Measurements from ENCODE around the gene LONP2.
"Not testable (repeated sequence)": the region's sequence is repeated elsewhere in the genome, so short reads cannot be mapped to it uniquely, and the experiment has no call there.

The LONP2 gene

GRCh38 chr16:48287239-48287638, 43.1 kb downstream of the LONP2 start:
- no peak for DNase-seq (ENCODE audit: low read depth, low spot score)

GRCh38 chr16:48291303-48291702, 47.2 kb downstream of the LONP2 start:
- DNase-seq (ENCODE audit: low read depth, low spot score), result no peak

- no peak for DNase-seq (ENCODE audit: low read depth, low spot score)
These were observed 47.7 kb downstream of the LONP2 start for GRCh38 chr16:48291754-48292153.

- no peak for DNase-seq (ENCODE audit: low read depth, low spot score)
These were observed 48.4 kb downstream of the LONP2 start for GRCh38 chr16:48292452-48292851.

GRCh38 chr16:48294724-48295123, 50.6 kb downstream of the LONP2 start:
- no peak for DNase-seq (ENCODE audit: low read depth, low spot score)

- no peak for DNase-seq (ENCODE audit: low read depth, low spot score)
These were observed 51.6 kb downstream of the LONP2 start for GRCh38 chr16:48295488-48296281.

GRCh38 chr16:48299471-48299870, 55.4 kb downstream of the LONP2 start:
- DNase-seq (ENCODE audit: low read depth, low spot score), result no peak

GRCh38 chr16:48300391-48300856, 56.3 kb downstream of the LONP2 start:
- DNase-seq (ENCODE audit: low read depth, low spot score), result no peak

- DNase-seq (ENCODE audit: low read depth, low spot score), result no peak
These were observed 64.4 kb downstream of the LONP2 start for GRCh38 chr16:48308535-48308934.

GRCh38 chr16:48310908-48311641, 67.0 kb downstream of the LONP2 start:
- DNase-seq (ENCODE audit: low read depth, low spot score), result no peak

GRCh38 chr16:48313905-48314304, 69.8 kb downstream of the LONP2 start:
- not testable (repeated sequence) for DNase-seq (ENCODE audit: low read depth, low spot score)

GRCh38 chr16:48317026-48317425, 72.9 kb downstream of the LONP2 start:
- DNase-seq (ENCODE audit: low read depth, low spot score), result no peak

- no peak for DNase-seq (ENCODE audit: low read depth, low spot score)
These were observed 73.7 kb downstream of the LONP2 start for GRCh38 chr16:48317614-48318315.

- peak; percentile 25 for DNase-seq (ENCODE audit: low read depth, low spot score)
These were observed 74.5 kb downstream of the LONP2 start for GRCh38 chr16:48318630-48319029.

- no peak for DNase-seq (ENCODE audit: low read depth, low spot score)
These were observed 77.4 kb downstream of the LONP2 start for GRCh38 chr16:48321317-48322036.

- DNase-seq (ENCODE audit: low read depth, low spot score), result no peak
These were observed 80.0 kb downstream of the LONP2 start for GRCh38 chr16:48323783-48324775.

GRCh38 chr16:48326915-48327314, 82.8 kb downstream of the LONP2 start:
- DNase-seq (ENCODE audit: low read depth, low spot score), result no peak

- no peak for DNase-seq (ENCODE audit: low read depth, low spot score)
These were observed 85.0 kb downstream of the LONP2 start for GRCh38 chr16:48329138-48329537.

GRCh38 chr16:48330189-48330840, 86.2 kb downstream of the LONP2 start:
- DNase-seq (ENCODE audit: low read depth, low spot score), result no peak

GRCh38 chr16:48330841-48331192, 86.7 kb downstream of the LONP2 start:
- DNase-seq (ENCODE audit: low read depth, low spot score), result no peak

All from ELF-1 (cell line).